Muscle of leg (tissue), 11 donors: ENCODE results near the gene FOXN3. TPM values are rescaled to one million over a fixed set of nuclear protein-coding genes. Genes with fewer than 3 reads are reported as not detected.

Experiments used
- DNase-seq: peaks from one replicate; pipeline ENCODE4 v3.0.0; 2013
- H3K27ac ChIP-seq: one replicate; pipeline ENCODE4 v1.5.1; 2013; ENCODE audit warnings: mild to moderate bottlenecking, low read length, control low read depth
- H3K27me3 ChIP-seq: one replicate; pipeline ENCODE4 v1.6.1; 2013; ENCODE audit warnings: low read length; ENCODE audit not compliant: control insufficient read depth, insufficient read depth
- H3K36me3 ChIP-seq: one replicate; pipeline ENCODE4 v1.6.1; 2013; ENCODE audit warnings: low read length; ENCODE audit not compliant: control insufficient read depth, insufficient read depth
- H3K4me1 ChIP-seq: one replicate; pipeline ENCODE4 v1.6.1; 2013; ENCODE audit warnings: low read length; ENCODE audit not compliant: control insufficient read depth, insufficient read depth
- H3K4me3 ChIP-seq: one replicate; pipeline ENCODE4 v1.5.1; 2013; ENCODE audit warnings: low read length, control low read depth
- H3K9me3 ChIP-seq: replicated peaks from 2 replicates; pipeline ENCODE4 v1.6.1; 2013; ENCODE audit warnings: low read depth, low read length; ENCODE audit not compliant: control insufficient read depth
- WGBS: methylation state at CpG from one replicate; pipeline ENCODE4 v1.1.5; 2013; ENCODE audit warnings: missing lambda C conversion rate; ENCODE audit not compliant: insufficient coverage; 5-methylcytosine and 5-hydroxymethylcytosine counted together
- polyA plus RNA-seq, 8 donors: library from polyadenylated mRNA; unstranded; fragments of 120-200 nt; gene quantifications; one replicate each; pipeline versions ENCODE4 v1.2.1 to v1.2.3, GENCODE V29; 2013; ENCODE audit warnings: inconsistent platforms in 1 of 8, low replicate concordance in 1 of 8; ENCODE audit not compliant: insufficient read length in 8 of 8, insufficient read depth in 1 of 8
- total RNA-seq: library from RNA; stranded (reverse); fragments of 120-200 nt; gene quantifications from one replicate; pipeline ENCODE4 v1.2.4, GENCODE V29; 2013

The FOXN3 gene
- total and polyA plus RNA-seq, 9 donors: 43.4 to 79.2 (median 64.0) TPM

DNA sequence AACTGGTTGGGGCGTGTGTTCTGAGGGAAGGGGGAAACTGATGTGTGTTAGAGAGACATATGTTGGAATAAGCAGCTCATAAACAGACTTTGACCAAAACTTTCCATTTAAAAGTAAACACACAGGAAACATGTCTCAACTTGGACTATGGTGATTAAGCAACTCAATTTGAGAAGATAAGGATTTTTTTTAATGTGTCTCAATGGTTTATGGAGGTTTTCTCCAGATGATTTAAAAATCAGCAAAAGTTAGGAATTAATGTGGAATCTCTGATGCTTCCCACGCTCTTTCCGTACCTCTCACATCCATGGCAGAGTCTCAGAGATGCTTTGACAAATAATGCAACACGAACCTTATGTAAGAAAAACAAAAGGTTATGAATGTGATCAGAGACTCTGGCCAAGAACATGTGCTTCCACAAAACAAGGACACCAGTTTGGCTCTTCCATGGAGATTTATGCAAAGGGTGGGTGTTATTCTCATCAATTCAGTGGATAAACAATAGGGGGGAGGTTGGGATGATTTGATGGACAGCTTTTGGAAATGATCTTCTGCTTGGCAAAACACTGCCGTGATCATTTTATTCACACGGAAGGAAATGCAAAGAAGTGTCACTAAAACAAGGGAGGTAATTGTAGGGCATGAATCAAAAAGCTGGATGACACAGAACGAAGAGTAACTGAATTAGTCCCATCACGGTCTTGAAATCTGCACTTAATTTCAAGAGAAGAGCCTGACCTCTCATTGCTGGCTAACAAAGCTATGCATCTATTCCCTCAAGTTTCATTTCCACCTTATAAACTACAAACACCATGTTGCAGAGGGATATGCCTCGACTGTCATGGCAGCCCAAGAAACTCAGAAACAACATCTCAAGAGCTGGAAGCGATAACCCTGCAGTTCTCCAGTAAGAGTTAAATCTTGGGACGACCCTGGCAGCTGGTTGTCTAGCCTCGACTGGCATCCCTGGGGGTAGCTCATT, 76.5 kb downstream of the FOXN3 start:
- Histone ChIP-seq H3K4me3 (no peak overlapping the region), H3K27ac (peak overlapping the region; percentile 91), H3K36me3 (no peaks in the 10 kb centered on the region), H3K27me3 (no peaks in the 10 kb centered on the region), H3K4me1 (peaks cover 37% of the 10 kb centered on the region), H3K9me3 (no peaks in the 10 kb centered on the region)
- peak; percentile 80 for DNase-seq
- WGBS: 31% methylated on average over 5 of the region's 12 CpGs

DNA sequence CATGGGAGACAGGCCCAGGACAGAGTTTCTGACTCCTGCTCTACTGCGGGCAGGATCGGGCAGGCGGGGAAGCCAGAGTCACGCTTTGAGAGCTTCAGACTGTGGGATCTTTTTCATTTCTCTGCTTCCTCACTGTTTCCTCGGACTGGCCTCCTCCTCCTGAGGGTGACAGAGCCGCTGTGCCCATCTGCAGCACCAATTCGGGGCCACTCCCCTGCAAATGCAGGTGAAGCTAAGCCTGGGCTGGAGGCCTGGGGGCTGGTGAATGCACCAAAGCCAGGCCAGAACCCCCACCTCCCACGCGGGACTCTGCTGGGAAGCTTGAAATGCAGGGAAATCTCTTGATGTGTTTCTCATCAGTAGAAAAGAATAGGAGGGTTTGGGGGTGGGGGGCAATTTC, 77.5 kb downstream of the FOXN3 start:
- Histone ChIP-seq H3K4me1 (peaks cover 37% of the 10 kb centered on the region), H3K4me3 (no peak overlapping the region)
- 57% methylated on average over 6 of the region's 9 CpGs for WGBS

DNA sequence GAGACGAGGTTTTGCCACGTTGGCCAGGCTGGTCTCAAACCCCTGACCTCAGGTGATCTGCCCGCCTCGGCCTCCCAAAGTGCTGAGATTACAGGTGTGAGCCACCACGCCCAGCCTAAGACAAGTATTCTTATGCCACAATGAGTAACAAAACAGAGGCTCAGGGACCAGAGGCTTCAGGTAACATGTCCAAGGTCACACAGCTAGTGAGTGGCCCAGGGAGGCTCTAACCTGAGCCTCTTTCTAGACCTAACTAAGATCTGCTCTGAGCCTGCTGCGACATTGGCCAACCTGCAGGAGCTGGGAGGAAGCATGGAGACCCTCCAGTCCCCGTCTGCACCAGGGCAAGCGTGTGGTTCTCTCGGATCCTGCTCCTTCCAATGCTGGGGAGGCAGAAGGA, 77.9 kb downstream of the FOXN3 start:
- no peak overlapping the region for H3K4me3 ChIP-seq
- peaks cover 37% of the 10 kb centered on the region for H3K4me1 ChIP-seq
- no peak for DNase-seq
- peak overlapping the region; percentile 91 for H3K27ac ChIP-seq
- no peaks in the 10 kb centered on the region for H3K9me3 ChIP-seq
- no peaks in the 10 kb centered on the region for H3K36me3 ChIP-seq
- no peaks in the 10 kb centered on the region for H3K27me3 ChIP-seq
- 88% methylated on average over 7 of the region's 9 CpGs for WGBS

More for the DNA sequence above, 77.5 kb downstream of the FOXN3 start:
- H3K27me3 ChIP-seq: no peaks in the 10 kb centered on the region
- H3K36me3 ChIP-seq: no peaks in the 10 kb centered on the region
- DNase-seq: no peak
- no peaks in the 10 kb centered on the region for H3K9me3 ChIP-seq
- H3K27ac ChIP-seq: peak overlapping the region; percentile 91

DNA sequence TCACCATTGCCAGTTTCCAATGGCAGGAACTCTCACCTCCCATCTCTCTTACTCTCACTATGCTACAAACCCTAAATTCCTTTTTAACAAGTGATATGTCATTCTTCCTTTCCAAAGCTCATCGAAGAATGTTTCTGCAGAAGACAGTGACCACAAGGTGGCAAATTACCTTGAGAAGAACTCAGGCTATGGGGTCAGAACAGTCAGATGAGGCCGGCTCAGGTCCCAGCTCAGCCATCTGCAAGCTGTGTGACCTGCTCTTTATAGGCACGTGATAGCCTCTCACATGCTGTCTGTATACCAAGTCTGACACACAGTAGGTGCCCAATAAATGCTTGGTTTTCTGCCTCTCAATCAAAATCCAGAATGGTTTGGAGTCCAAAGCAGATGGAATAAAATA, 80.7 kb downstream of the FOXN3 start:
- H3K4me1 ChIP-seq: peaks cover 37% of the 10 kb centered on the region
- DNase-seq: no peak
- 92% methylated on average over 3 of the region's 3 CpGs for WGBS
- no peaks in the 10 kb centered on the region for H3K36me3 ChIP-seq
- no peak overlapping the region for H3K27ac ChIP-seq
- no peak overlapping the region for H3K4me3 ChIP-seq
- no peaks in the 10 kb centered on the region for H3K27me3 ChIP-seq
- no peaks in the 10 kb centered on the region for H3K9me3 ChIP-seq

DNA sequence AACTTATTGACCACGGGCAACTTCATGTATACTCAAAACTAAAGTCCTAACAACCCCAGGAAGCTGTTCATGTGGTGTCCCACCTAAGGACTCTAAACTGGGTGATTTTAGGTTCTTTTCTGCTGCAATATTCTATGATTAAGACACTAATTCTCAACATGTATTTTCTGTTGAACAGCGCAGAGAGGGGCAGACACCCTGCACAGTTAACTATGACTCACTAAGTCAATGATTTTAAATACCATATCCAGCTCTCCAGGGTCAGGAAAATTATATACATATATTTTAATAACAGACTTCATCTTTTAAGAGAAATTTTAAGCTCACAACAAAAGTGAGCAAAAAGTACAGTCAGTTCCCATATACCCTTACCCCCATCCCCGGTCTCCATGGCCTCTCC, 85.0 kb downstream of the FOXN3 start:
- H3K27ac ChIP-seq: no peak overlapping the region
- H3K4me3 ChIP-seq: no peak overlapping the region
- peaks cover 3% of the 10 kb centered on the region for H3K36me3 ChIP-seq
- WGBS: 91% methylated on average over 1 of the region's 3 CpGs
- DNase-seq: no peak
- H3K4me1 ChIP-seq: peaks cover 7% of the 10 kb centered on the region
- no peaks in the 10 kb centered on the region for H3K27me3 ChIP-seq
- no peaks in the 10 kb centered on the region for H3K9me3 ChIP-seq

DNA sequence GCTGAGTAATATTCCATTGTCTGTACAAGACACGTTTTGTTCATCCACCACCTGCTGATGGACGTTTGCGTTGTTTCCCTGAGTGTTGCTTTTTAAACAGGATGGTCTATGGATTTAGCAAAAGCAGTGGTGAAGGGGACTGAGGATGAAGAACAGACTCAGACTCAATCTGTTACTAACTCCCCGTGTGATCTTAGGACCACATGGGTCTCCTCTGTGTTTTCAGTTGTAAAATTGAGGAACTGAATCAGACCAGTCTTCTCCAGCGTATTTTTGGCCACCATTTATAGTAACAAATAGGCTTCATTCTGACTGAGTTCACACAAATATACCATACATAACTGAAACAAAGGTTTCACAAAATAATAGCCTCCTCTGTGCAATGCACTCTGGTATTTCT, 85.6 kb downstream of the FOXN3 start:
- Histone ChIP-seq H3K27me3 (no peaks in the 10 kb centered on the region), H3K4me3 (no peak overlapping the region), H3K27ac (no peak overlapping the region), H3K9me3 (no peaks in the 10 kb centered on the region), H3K4me1 (peaks cover 4% of the 10 kb centered on the region), H3K36me3 (peaks cover 3% of the 10 kb centered on the region)
- no peak for DNase-seq
- no CpG with 5 or more reads among the region's 5 CpGs for WGBS

DNA sequence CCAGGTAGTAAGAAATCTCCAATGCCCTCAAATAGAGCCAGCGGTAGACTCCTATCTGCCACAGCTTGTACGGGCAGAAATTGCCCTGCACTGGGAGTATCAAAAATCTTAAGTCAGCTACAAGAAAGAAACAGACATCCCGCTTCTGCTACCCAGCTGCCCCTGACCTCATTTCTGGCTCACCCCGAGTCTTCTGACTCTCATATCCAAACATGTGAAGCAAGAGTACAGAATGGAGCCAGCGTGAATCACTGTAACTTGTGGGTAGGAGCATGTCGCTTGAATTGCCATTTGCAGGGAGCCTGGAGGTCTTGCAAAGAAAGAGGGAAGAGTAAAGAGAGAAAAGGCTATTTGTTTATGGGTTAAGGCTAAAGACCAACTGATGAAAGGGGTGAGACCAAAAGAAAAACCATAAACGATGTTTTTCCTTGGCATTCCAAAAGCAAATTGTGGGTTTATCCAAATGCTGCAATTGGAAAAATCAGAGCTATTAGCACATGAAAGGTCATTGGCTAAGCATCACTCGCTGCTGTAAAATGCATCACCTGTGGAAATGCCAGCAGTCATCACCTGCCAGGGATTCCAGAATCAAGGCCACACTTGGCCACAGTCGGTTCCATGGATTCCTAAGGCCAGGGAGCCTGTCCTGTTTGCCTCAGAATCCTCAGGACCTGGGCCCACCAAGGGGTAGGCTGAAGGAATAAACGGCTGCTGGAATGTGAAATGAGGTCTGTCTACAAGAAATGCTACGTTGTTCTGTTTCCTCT, 86.6 kb downstream of the FOXN3 start:
- peaks cover 9% of the 10 kb centered on the region for H3K36me3 ChIP-seq
- no peaks in the 10 kb centered on the region for H3K27me3 ChIP-seq
- no peak overlapping the region for H3K4me3 ChIP-seq
- WGBS: 56% methylated on average over 5 of the region's 11 CpGs
- H3K27ac ChIP-seq: peak overlapping the region; percentile 17
- DNase-seq: peak; percentile 80
- no peaks in the 10 kb centered on the region for H3K9me3 ChIP-seq
- peaks cover 4% of the 10 kb centered on the region for H3K4me1 ChIP-seq

DNA sequence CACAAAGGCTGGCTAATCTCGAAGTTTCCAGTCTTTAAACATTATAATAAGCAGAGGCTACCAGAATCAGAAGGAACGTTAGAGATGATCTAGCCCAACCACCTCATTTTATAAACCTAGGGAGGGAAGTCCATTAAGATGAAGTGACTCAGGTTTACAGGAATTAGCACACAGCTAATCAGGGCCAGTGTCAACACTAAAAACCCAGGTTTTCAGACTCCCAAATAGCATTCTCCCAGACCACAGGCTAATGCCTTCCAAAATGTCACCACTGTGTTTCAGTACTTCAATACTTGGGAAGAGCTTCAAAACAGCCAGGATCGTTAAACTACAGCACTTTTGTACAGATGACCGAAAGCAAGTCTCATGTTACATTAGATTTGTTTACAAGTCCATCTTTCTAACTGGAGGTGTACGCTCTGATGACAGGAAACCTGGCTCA, 89.2 kb downstream of the FOXN3 start:
- no peaks in the 10 kb centered on the region for H3K27me3 ChIP-seq
- DNase-seq: no peak
- H3K9me3 ChIP-seq: no peaks in the 10 kb centered on the region
- peaks cover 4% of the 10 kb centered on the region for H3K4me1 ChIP-seq
- H3K27ac ChIP-seq: no peak overlapping the region
- H3K36me3 ChIP-seq: peaks cover 10% of the 10 kb centered on the region
- H3K4me3 ChIP-seq: no peak overlapping the region
- WGBS: 83% methylated on average over 3 of the region's 5 CpGs

DNA sequence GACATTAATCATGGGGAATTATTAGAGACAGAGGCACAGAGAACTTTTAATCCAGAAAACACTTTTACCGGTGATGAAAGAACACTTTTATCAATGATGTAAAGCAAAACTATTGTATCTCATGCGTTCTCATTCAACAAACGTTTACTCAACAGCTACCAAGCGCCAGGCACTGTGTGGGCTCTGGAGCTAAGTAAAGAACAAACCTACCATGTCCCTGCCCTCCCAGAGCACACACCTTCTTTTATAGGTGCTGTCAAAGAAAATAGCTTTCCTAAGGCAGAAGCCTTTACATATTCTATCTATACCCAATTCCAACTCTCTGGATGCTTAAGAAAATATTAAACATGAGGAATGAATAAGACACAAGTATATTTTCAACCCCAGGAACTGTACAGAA, 91.1 kb downstream of the FOXN3 start:
- Histone ChIP-seq H3K4me3 (no peak overlapping the region), H3K27me3 (no peaks in the 10 kb centered on the region), H3K9me3 (no peaks in the 10 kb centered on the region), H3K36me3 (peaks cover 10% of the 10 kb centered on the region), H3K27ac (no peak overlapping the region), H3K4me1 (peaks cover 4% of the 10 kb centered on the region)
- no peak for DNase-seq
- 94% methylated on average over 2 of the region's 4 CpGs for WGBS

DNA sequence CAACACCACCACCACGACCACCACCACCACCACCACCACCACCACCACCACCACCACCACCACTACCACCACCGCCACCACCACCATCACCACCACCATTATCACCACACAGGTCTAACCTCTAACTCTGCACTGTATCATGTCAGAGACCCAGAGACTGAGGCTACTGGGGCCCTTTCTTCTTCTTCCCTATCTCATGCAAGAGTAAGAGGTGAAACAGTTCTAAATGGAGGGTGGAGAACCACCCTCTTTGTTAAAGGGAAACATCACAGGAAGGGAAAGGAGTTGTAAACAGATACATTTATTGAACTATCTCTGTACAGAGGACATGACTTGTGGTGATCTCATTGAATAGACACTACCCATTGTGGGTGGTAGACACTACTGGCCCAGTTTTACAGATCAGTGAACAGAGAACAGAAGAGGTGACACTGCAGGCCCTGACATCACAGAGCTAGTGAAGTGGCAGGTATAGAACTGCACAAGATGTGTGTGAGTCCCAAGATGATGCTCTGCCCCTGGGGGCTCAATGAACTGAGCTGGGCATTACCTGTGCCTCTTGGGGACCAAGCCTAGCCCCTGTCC, 91.6 kb downstream of the FOXN3 start:
- no CpG with 5 or more reads among the region's 2 CpGs for WGBS
- Histone ChIP-seq H3K9me3 (no peaks in the 10 kb centered on the region), H3K27me3 (no peaks in the 10 kb centered on the region), H3K4me3 (no peak overlapping the region), H3K4me1 (peaks cover 4% of the 10 kb centered on the region), H3K36me3 (peaks cover 10% of the 10 kb centered on the region), H3K27ac (no peak overlapping the region)
- DNase-seq: no peak
